Ectodermal cell (in vitro differentiated cells): ENCODE data around the gene SNCAIP.
"Not testable (repeated sequence)": the region's sequence is repeated elsewhere in the genome, so short reads cannot be mapped to it uniquely, and the experiment has no call there.

Experiments used
- H3K27ac ChIP-seq: 2 replicates; pipeline ENCODE4 v1.7.0; 2013; ENCODE audit warnings: mild to moderate bottlenecking, low read depth, low read length; ENCODE audit not compliant: insufficient read depth, poor library complexity, severe bottlenecking
- H3K27me3 ChIP-seq: 2 replicates; pipeline ENCODE4 v1.7.0; 2013; ENCODE audit warnings: mild to moderate bottlenecking, low read length; ENCODE audit not compliant: insufficient read depth, control insufficient read depth, poor library complexity, severe bottlenecking
- H3K36me3 ChIP-seq: one replicate; pipeline ENCODE4 v1.7.0; 2013; ENCODE audit warnings: low read length; ENCODE audit not compliant: control insufficient read depth, insufficient read depth
- H3K4me1 ChIP-seq: one replicate; pipeline ENCODE4 v1.7.0; 2013; ENCODE audit warnings: low read length; ENCODE audit not compliant: control insufficient read depth, insufficient read depth
- H3K4me3 ChIP-seq: 2 replicates; pipeline ENCODE4 v1.7.0; 2013; ENCODE audit warnings: low read depth, low read length, control low read depth; ENCODE audit not compliant: insufficient read depth
- H3K9me3 ChIP-seq: 2 replicates; pipeline ENCODE4 v1.7.0; 2013; ENCODE audit warnings: mild to moderate bottlenecking, low read length, moderate library complexity; ENCODE audit not compliant: control insufficient read depth
- WGBS, 2 experiments: methylation state at CpG; one replicate each; pipeline ENCODE4 v1.1.7; 2013; ENCODE audit warnings: missing lambda C conversion rate in 2 of 2; 5-methylcytosine and 5-hydroxymethylcytosine counted together

The SNCAIP gene

GRCh38 chr5:122471752-122472061 lies 159.7 kb downstream of the SNCAIP start:
- Histone ChIP-seq H3K36me3 (no peaks in the 10 kb centered on the region), H3K4me3 (no peak overlapping the region), H3K27ac (no peak overlapping the region), H3K27me3 (no peaks in the 10 kb centered on the region), H3K4me1 (no peaks in the 10 kb centered on the region), H3K9me3 (no peaks in the 10 kb centered on the region)
- 82 to 91% methylated on average over 3 to 5 of the region's 5 CpGs for WGBS, 2 experiments

- no peak overlapping the region for H3K4me3 ChIP-seq
- no peaks in the 10 kb centered on the region for H3K4me1 ChIP-seq
- no peaks in the 10 kb centered on the region for H3K36me3 ChIP-seq
- no peaks in the 10 kb centered on the region for H3K9me3 ChIP-seq
- H3K27ac ChIP-seq = no peak overlapping the region
- H3K27me3 ChIP-seq = no peaks in the 10 kb centered on the region
- WGBS, 2 experiments = 89 to 94% methylated on average over 4 to 5 of the region's 5 CpGs
Observed at GRCh38 chr5:122473138-122473843, 161.3 kb downstream of the SNCAIP start.

GRCh38 chr5:122473941-122474340 lies 161.9 kb downstream of the SNCAIP start:
- 80% methylated on average over 1 of the region's 4 CpGs; no CpG with 5 or more reads in 1 of the 2 experiments for WGBS, 2 experiments
- Histone ChIP-seq H3K27ac (no peak overlapping the region), H3K27me3 (no peaks in the 10 kb centered on the region), H3K4me1 (no peaks in the 10 kb centered on the region), H3K4me3 (no peak overlapping the region), H3K36me3 (no peaks in the 10 kb centered on the region), H3K9me3 (no peaks in the 10 kb centered on the region)

- no peaks in the 10 kb centered on the region for H3K4me1 ChIP-seq
- H3K9me3 ChIP-seq = no peaks in the 10 kb centered on the region
- H3K27ac ChIP-seq = no peak overlapping the region
- H3K27me3 ChIP-seq = no peaks in the 10 kb centered on the region
- H3K4me3 ChIP-seq = no peak overlapping the region
- no peaks in the 10 kb centered on the region for H3K36me3 ChIP-seq
- 91 to 95% methylated on average over 3 of the region's 3 CpGs for WGBS, 2 experiments
Observed at GRCh38 chr5:122478741-122479442, 166.9 kb downstream of the SNCAIP start.

GRCh38 chr5:122480146-122480545 lies 168.1 kb downstream of the SNCAIP start:
- no peak overlapping the region for H3K27ac ChIP-seq

GRCh38 chr5:122484103-122484502 lies 172.1 kb downstream of the SNCAIP start:
- WGBS, 2 experiments = 89 to 100% methylated on average over 2 to 3 of the region's 3 CpGs
- H3K4me3 ChIP-seq = no peak overlapping the region
- H3K27ac ChIP-seq = no peak overlapping the region
- H3K9me3 ChIP-seq = no peaks in the 10 kb centered on the region
- no peaks in the 10 kb centered on the region for H3K36me3 ChIP-seq
- no peaks in the 10 kb centered on the region for H3K4me1 ChIP-seq
- no peaks in the 10 kb centered on the region for H3K27me3 ChIP-seq

More at GRCh38 chr5:122480146-122480545, 168.1 kb downstream of the SNCAIP start:
- Histone ChIP-seq H3K9me3 (no peaks in the 10 kb centered on the region), H3K27me3 (no peaks in the 10 kb centered on the region), H3K4me3 (no peak overlapping the region), H3K4me1 (no peaks in the 10 kb centered on the region), H3K36me3 (no peaks in the 10 kb centered on the region)
- WGBS, 2 experiments = 98 to 100% methylated on average over 1 of the region's 1 CpG

GRCh38 chr5:122485226-122485625 lies 173.2 kb downstream of the SNCAIP start:
- Histone ChIP-seq H3K4me3 (no peak overlapping the region), H3K27ac (no peak overlapping the region), H3K9me3 (no peaks in the 10 kb centered on the region), H3K27me3 (no peaks in the 10 kb centered on the region), H3K36me3 (no peaks in the 10 kb centered on the region), H3K4me1 (no peaks in the 10 kb centered on the region)
- 93 to 96% methylated on average over 2 of the region's 2 CpGs for WGBS, 2 experiments

GRCh38 chr5:122486616-122487015 lies 174.6 kb downstream of the SNCAIP start:
- WGBS, 2 experiments = 90 to 94% methylated on average over 6 of the region's 6 CpGs

GRCh38 chr5:122490718-122491117 lies 178.7 kb downstream of the SNCAIP start:
- H3K27ac ChIP-seq = no peak overlapping the region
- H3K4me3 ChIP-seq = no peak overlapping the region
- no peaks in the 10 kb centered on the region for H3K27me3 ChIP-seq
- WGBS, 2 experiments = 77 to 80% methylated on average over 5 of the region's 5 CpGs
- H3K4me1 ChIP-seq = no peaks in the 10 kb centered on the region
- no peaks in the 10 kb centered on the region for H3K36me3 ChIP-seq
- no peaks in the 10 kb centered on the region for H3K9me3 ChIP-seq

More at GRCh38 chr5:122486616-122487015, 174.6 kb downstream of the SNCAIP start:
- not testable (repeated sequence) for H3K36me3 ChIP-seq, H3K4me3 ChIP-seq, H3K9me3 ChIP-seq, H3K4me1 ChIP-seq, H3K27ac ChIP-seq, H3K27me3 ChIP-seq

- 33 to 48% methylated on average over 2 to 3 of the region's 3 CpGs for WGBS, 2 experiments
- no peaks in the 10 kb centered on the region for H3K4me1 ChIP-seq
- no peak overlapping the region for H3K27ac ChIP-seq
- H3K9me3 ChIP-seq = no peaks in the 10 kb centered on the region
- no peaks in the 10 kb centered on the region for H3K36me3 ChIP-seq
- no peaks in the 10 kb centered on the region for H3K27me3 ChIP-seq
- no peak overlapping the region for H3K4me3 ChIP-seq
Observed at GRCh38 chr5:122492675-122493074, 180.6 kb downstream of the SNCAIP start.
